Head of caudate nucleus (tissue), 42 donors: ENCODE measurements around the gene MUC15.

Source experiments
- DNase-seq, 42 donors: peaks; one replicate each; pipeline versions ENCODE4 v3.0.0 to v3.0.0-alpha.2; 2020 to 2021; ENCODE audit warnings: mixed read lengths in 7 of 42
- intact Hi-C: fragments of 100-400 bp; cut with DNase I; formaldehyde crosslinking; loops from one replicate; pipeline ENCODE4 v1.15.0; 2022

The MUC15 gene

GRCh38 chr11:26512196-26512595, 59.9 kb downstream of the MUC15 start:
- peak in 26 of 42 donors; percentile 9 to 74 (median 35) for DNase-seq
- intact Hi-C loops, result no loop called here

- DNase-seq, result no peak
Observed at GRCh38 chr11:26510756-26511155, 61.3 kb downstream of the MUC15 start.

GRCh38 chr11:26510164-26510563, 61.9 kb downstream of the MUC15 start:
- intact Hi-C loops, result no loop called here
- DNase-seq, result peak in 5 of 42 donors; percentile 17 to 40 (median 22)

More at GRCh38 chr11:26510756-26511155, 61.3 kb downstream of the MUC15 start:
- intact Hi-C loops, result no loop called here
